SHP77 treated with DMSO at 0.1 percent for 48 hours (cell line): ENCODE measurements around the gene NUP188.
A peak's percentile ranks its signal among the peaks of the same experiment; 100 is the strongest.
"Not testable (repeated sequence)": the region's sequence is repeated elsewhere in the genome, so short reads cannot be mapped to it uniquely, and the experiment has no call there.

Source experiments
- DNase-seq: peaks from one replicate; lab custom pipeline; 2025; lab: John Stamatoyannopoulos, UW

The NUP188 gene

GRCh38 chr9:129030191-129030590, 82.7 kb downstream of the NUP188 start:
- DNase-seq, result no peak

- no peak for DNase-seq
These were observed 84.0 kb downstream of the NUP188 start for GRCh38 chr9:129031514-129031913.

GRCh38 chr9:129032541-129033159, 85.2 kb downstream of the NUP188 start:
- no peak for DNase-seq

GRCh38 chr9:129033216-129033615, 85.7 kb downstream of the NUP188 start:
- no peak for DNase-seq

GRCh38 chr9:129035838-129036237, 88.3 kb downstream of the NUP188 start:
- not testable (repeated sequence) for DNase-seq

- DNase-seq, result peak; percentile 99
These were observed 88.9 kb downstream of the NUP188 start, which contains the start of gene MIGA2 for GRCh38 chr9:129036241-129036922. TSS of gene MIGA2 (plus strand) at chr9:129036626. CDS start at chr9:129040595, 3,969 bp downstream.

- DNase-seq, result no peak
These were observed 89.6 kb downstream of the NUP188 start for GRCh38 chr9:129036923-129037766.

GRCh38 chr9:129037767-129038098, 90.2 kb downstream of the NUP188 start:
- DNase-seq, result no peak

- no peak for DNase-seq
These were observed 90.8 kb downstream of the NUP188 start for GRCh38 chr9:129038109-129038852.

- DNase-seq, result no peak
These were observed 92.7 kb downstream of the NUP188 start for GRCh38 chr9:129040113-129040643.

- DNase-seq, result no peak
These were observed 94.5 kb downstream of the NUP188 start for GRCh38 chr9:129042016-129042415.

- DNase-seq, result no peak
These were observed 105.1 kb downstream of the NUP188 start for GRCh38 chr9:129052592-129052991.

GRCh38 chr9:129053020-129053419, 105.5 kb downstream of the NUP188 start:
- no peak for DNase-seq

GRCh38 chr9:129054163-129054851, 106.8 kb downstream of the NUP188 start:
- DNase-seq, result no peak
